HL-60 (cell line): Measurements from ENCODE around the gene ADGRF5.

Experiments
- CTCF ChIP-seq: IDR thresholded peaks from one replicate; pipeline ENCODE4 v1.5.1; 2011; ENCODE audit warnings: low read length, control low read depth, inconsistent platforms; ENCODE audit not compliant: insufficient read depth
- GABPA ChIP-seq: IDR thresholded peaks from 2 replicates; pipeline ENCODE4 v1.6.1; 2012; ENCODE audit warnings: low read depth
- POLR2AphosphoS5 ChIP-seq: IDR thresholded peaks from 2 replicates; pipeline ENCODE4 v1.6.1; 2012; ENCODE audit warnings: low read depth
- REST ChIP-seq: IDR thresholded peaks from 2 replicates; pipeline ENCODE4 v1.6.1; 2012; ENCODE audit warnings: low read depth; ENCODE audit not compliant: insufficient replicate concordance
- SPI1 ChIP-seq: IDR thresholded peaks from 2 replicates; pipeline ENCODE4 v1.6.1; 2012; ENCODE audit warnings: low read depth, mild to moderate bottlenecking, borderline replicate concordance

GRCh38 chr6:46848684-46849360 is 72.9 kb downstream of the ADGRF5 start:
- peak; percentile 42 for TF ChIP-seq CTCF
- TF ChIP-seq REST: no peak
- TF ChIP-seq GABPA: no peak
- TF ChIP-seq POLR2AphosphoS5: no peak
- no peak for TF ChIP-seq SPI1
